ENCODE results near the gene NCOR1.
"Not testable (repeated sequence)": the region's sequence is repeated elsewhere in the genome, so short reads cannot be mapped to it uniquely, and the experiment has no call there.

The NCOR1 gene

GRCh38 chr17:16145319-16145890 lies 69.9 kb downstream of the NCOR1 start:
- DNase-seq = not testable (repeated sequence)

GRCh38 chr17:16141685-16142084 lies 73.6 kb downstream of the NCOR1 start:
- no peak for DNase-seq

GRCh38 chr17:16140854-16141253 lies 74.5 kb downstream of the NCOR1 start:
- DNase-seq = no peak

GRCh38 chr17:16135461-16135860 lies 79.9 kb downstream of the NCOR1 start:
- DNase-seq = no peak

GRCh38 chr17:16131593-16131992 lies 83.7 kb downstream of the NCOR1 start:
- DNase-seq = no peak

GRCh38 chr17:16129441-16130205 lies 85.7 kb downstream of the NCOR1 start:
- no peak for DNase-seq

- no peak for DNase-seq
Measured at GRCh38 chr17:16123531-16123930, 91.8 kb downstream of the NCOR1 start.

GRCh38 chr17:16122697-16123434 lies 92.5 kb downstream of the NCOR1 start:
- DNase-seq = no peak

GRCh38 chr17:16121915-16122314 lies 93.4 kb downstream of the NCOR1 start:
- DNase-seq = no peak

- DNase-seq = no peak
Measured at GRCh38 chr17:16120937-16121336, 94.4 kb downstream of the NCOR1 start.

- DNase-seq = no peak
Measured at GRCh38 chr17:16117149-16117548, 98.2 kb downstream of the NCOR1 start.

- not testable (repeated sequence) for DNase-seq
Measured at GRCh38 chr17:16115077-16115698, 100.1 kb downstream of the NCOR1 start.

GRCh38 chr17:16108871-16109270 lies 106.5 kb downstream of the NCOR1 start:
- DNase-seq = no peak

GRCh38 chr17:16108386-16108785 lies 106.9 kb downstream of the NCOR1 start:
- DNase-seq = no peak

- DNase-seq = no peak
Measured at GRCh38 chr17:16107165-16107770, 108.1 kb downstream of the NCOR1 start.

- DNase-seq = no peak
Measured at GRCh38 chr17:16106161-16106891, 109.0 kb downstream of the NCOR1 start.

- DNase-seq = no peak
Measured at GRCh38 chr17:16104189-16104588, 111.1 kb downstream of the NCOR1 start.

- no peak for DNase-seq
Measured at GRCh38 chr17:16101440-16101839, 113.9 kb downstream of the NCOR1 start.

GRCh38 chr17:16100737-16101400 lies 114.5 kb downstream of the NCOR1 start:
- no peak for DNase-seq

GRCh38 chr17:16091773-16092172 lies 123.6 kb downstream of the NCOR1 start:
- no peak for DNase-seq

- DNase-seq = no peak
Measured at GRCh38 chr17:16086957-16087356, 128.4 kb downstream of the NCOR1 start.
